ENCODE results near the gene MTURN.

The MTURN gene

DNA sequence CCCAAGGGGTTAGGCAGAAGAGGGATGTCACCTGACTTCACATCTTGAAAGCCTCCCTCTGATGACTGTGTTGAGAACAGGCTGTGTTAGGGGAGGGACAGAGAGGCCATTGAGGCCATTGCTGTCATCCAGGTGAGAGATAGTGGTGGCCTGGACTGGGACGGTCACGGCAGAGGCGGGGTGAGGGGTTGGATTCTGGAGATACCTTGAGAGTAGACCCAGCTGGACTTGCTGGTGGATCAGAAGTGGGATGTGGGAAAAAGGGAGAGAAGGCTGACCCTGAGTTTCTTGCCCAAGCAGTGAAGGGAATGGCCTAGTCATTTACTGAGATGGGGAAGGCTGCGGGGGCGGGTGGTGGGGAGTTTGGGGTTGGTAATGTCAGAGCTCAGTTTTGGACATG lies 13.6 kb downstream of the MTURN start:
- Histone ChIP-seq H3K4me3 (ENCODE audit: low read depth, low read length, poor library complexity, severe bottlenecking) (no peak overlapping the region), H3K4me1 (ENCODE audit: insufficient read depth, low read length, severe bottlenecking) (peaks cover 18% of the 10 kb centered on the region), H3K9me3 (ENCODE audit: low read length) (no peaks in the 10 kb centered on the region), H3K9ac (ENCODE audit: low read length) (no peak overlapping the region), H3K27ac (ENCODE audit: low read depth, low read length, poor library complexity, severe bottlenecking) (no peak overlapping the region), H3K36me3 (ENCODE audit: insufficient read depth, low read length) (no peaks in the 10 kb centered on the region), H3K79me2 (ENCODE audit: insufficient read depth, low read length) (no peaks in the 10 kb centered on the region), H3F3A (ENCODE audit: insufficient read depth, low read length) (no peaks in the 10 kb centered on the region), H3K4me2 (ENCODE audit: low read length) (no peak overlapping the region), H4K20me1 (ENCODE audit: insufficient read depth, low read length) (no peaks in the 10 kb centered on the region), H3K27me3 (ENCODE audit: insufficient read depth, low read length) (no peaks in the 10 kb centered on the region), H2AFZ (ENCODE audit: low read length) (no peak overlapping the region), H3K9me2 (ENCODE audit: low read depth, low read length) (no peaks in the 10 kb centered on the region)
- no peak for TF ChIP-seq EZH2 (IDR thresholded peaks at IDR 0.05; ENCODE audit: borderline replicate concordance, low read length)
- TF ChIP-seq, protein P1, sequence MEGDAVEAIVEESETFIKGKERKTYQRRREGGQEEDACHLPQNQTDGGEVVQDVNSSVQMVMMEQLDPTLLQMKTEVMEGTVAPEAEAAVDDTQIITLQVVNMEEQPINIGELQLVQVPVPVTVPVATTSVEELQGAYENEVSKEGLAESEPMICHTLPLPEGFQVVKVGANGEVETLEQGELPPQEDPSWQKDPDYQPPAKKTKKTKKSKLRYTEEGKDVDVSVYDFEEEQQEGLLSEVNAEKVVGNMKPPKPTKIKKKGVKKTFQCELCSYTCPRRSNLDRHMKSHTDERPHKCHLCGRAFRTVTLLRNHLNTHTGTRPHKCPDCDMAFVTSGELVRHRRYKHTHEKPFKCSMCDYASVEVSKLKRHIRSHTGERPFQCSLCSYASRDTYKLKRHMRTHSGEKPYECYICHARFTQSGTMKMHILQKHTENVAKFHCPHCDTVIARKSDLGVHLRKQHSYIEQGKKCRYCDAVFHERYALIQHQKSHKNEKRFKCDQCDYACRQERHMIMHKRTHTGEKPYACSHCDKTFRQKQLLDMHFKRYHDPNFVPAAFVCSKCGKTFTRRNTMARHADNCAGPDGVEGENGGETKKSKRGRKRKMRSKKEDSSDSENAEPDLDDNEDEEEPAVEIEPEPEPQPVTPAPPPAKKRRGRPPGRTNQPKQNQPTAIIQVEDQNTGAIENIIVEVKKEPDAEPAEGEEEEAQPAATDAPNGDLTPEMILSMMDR (IDR thresholded peaks at IDR 0.05; ENCODE audit: low read length): no peak

DNA sequence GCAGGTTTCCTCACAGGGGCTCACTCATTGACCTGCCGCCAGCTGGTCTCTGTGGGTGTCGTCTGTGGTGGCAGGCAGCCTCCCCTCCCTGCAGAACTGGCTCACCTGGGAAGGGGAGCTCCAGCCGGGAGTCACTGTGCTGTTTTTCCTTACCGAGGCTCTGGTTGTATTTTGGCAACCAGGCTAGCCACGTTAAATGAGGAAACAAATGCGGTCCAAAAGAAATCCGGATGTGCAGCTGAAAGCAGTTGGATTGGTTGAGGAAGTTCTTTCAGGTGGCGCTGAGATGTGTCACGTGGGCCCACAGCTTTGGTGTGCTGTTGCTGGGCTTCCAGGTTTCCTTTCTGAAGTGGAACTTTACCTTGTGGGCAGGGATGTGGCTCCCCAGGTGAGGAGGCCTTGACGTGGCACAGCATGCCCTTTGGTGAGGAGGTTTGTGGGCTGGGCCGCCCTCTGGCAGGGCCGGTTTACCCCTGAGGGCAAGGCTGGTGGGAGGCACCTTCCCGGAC lies 14.2 kb downstream of the MTURN start:
- Histone ChIP-seq H3K27me3 (ENCODE audit: insufficient read depth, low read length) (no peaks in the 10 kb centered on the region), H2AFZ (ENCODE audit: low read length) (no peak overlapping the region), H3K27ac (ENCODE audit: low read depth, low read length, poor library complexity, severe bottlenecking) (no peak overlapping the region), H4K20me1 (ENCODE audit: insufficient read depth, low read length) (no peaks in the 10 kb centered on the region), H3K9me2 (ENCODE audit: low read depth, low read length) (no peaks in the 10 kb centered on the region), H3F3A (ENCODE audit: insufficient read depth, low read length) (no peaks in the 10 kb centered on the region), H3K79me2 (ENCODE audit: insufficient read depth, low read length) (no peaks in the 10 kb centered on the region), H3K4me2 (ENCODE audit: low read length) (peak overlapping the region; percentile 20; the same call in 1 of the 2 replicates), H3K9me3 (ENCODE audit: low read length) (no peaks in the 10 kb centered on the region), H3K9ac (ENCODE audit: low read length) (no peak overlapping the region; the same call in 1 of the 2 replicates), H3K4me1 (ENCODE audit: insufficient read depth, low read length, severe bottlenecking) (peaks cover 15% of the 10 kb centered on the region), H3K4me3 (ENCODE audit: low read depth, low read length, poor library complexity, severe bottlenecking) (peak overlapping the region; percentile 3), H3K36me3 (ENCODE audit: insufficient read depth, low read length) (no peaks in the 10 kb centered on the region)
- no peak for TF ChIP-seq EZH2 (IDR thresholded peaks at IDR 0.05; ENCODE audit: borderline replicate concordance, low read length)
- TF ChIP-seq, protein P1 (IDR thresholded peaks at IDR 0.05; ENCODE audit: low read length): no peak

DNA sequence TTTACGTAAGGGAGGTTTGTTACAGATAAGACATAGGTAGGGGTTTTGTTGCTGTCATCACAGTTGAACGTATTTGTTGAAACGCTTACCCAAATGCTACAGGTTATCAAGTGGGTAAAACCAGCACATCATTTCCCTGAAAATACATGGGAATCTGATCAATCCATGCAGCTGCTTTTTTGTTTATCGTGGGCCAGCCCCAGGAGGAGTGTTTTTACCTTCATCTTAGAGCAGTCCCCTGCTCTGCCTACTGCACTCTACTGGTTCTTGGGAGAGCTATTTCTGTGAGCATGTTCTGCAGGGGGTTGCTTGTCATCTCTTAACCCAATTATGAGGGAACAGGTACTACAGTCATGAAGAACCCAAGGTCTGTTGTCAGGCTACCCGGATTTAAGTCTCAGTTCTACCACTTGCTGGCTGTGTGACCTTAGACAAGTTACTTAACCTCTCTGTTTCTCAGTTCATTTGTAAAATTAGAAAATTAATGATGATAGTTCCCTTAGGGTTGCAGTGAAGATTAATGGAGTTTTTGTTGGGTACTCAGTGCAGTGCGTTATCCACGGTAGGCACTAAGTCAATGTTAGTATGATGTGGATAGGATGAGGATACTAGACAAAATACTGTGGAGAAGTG lies 15.0 kb downstream of the MTURN start:
- no peaks in the 10 kb centered on the region for H3K9me3 ChIP-seq (ENCODE audit: low read length)
- H3K36me3 ChIP-seq (ENCODE audit: insufficient read depth, low read length): no peaks in the 10 kb centered on the region
- no peak overlapping the region for H2AFZ ChIP-seq (ENCODE audit: low read length)
- no peaks in the 10 kb centered on the region for H3F3A ChIP-seq (ENCODE audit: insufficient read depth, low read length)
- no peaks in the 10 kb centered on the region for H4K20me1 ChIP-seq (ENCODE audit: insufficient read depth, low read length)
- H3K79me2 ChIP-seq (ENCODE audit: insufficient read depth, low read length): no peaks in the 10 kb centered on the region
- H3K9me2 ChIP-seq (ENCODE audit: low read depth, low read length): no peaks in the 10 kb centered on the region
- peak overlapping the region; percentile 20; the same call in 1 of the 2 replicates for H3K4me2 ChIP-seq (ENCODE audit: low read length)
- no peak for TF ChIP-seq EZH2 (IDR thresholded peaks at IDR 0.05; ENCODE audit: borderline replicate concordance, low read length)
- TF ChIP-seq, protein P1 (IDR thresholded peaks at IDR 0.05; ENCODE audit: low read length): no peak
- no peak overlapping the region for H3K4me3 ChIP-seq (ENCODE audit: low read depth, low read length, poor library complexity, severe bottlenecking)
- H3K27me3 ChIP-seq (ENCODE audit: insufficient read depth, low read length): no peaks in the 10 kb centered on the region
- peaks cover 12% of the 10 kb centered on the region for H3K4me1 ChIP-seq (ENCODE audit: insufficient read depth, low read length, severe bottlenecking)
- no peak overlapping the region; the same call in 1 of the 2 replicates for H3K9ac ChIP-seq (ENCODE audit: low read length)
- no peak overlapping the region for H3K27ac ChIP-seq (ENCODE audit: low read depth, low read length, poor library complexity, severe bottlenecking)

Measured in OCI-LY1 (cell line).